Measurements from ENCODE around the gene DENND1A.

Gene DENND1A

GRCh38 chr9:123957168-123957721, 27.3 kb upstream of the DENND1A start:
- no peak for TF ChIP-seq EZH2phosphoT487 (conservative IDR thresholded peaks at IDR 0.05; ENCODE audit: low read length)
- no peak for TF ChIP-seq CTCF (IDR thresholded peaks at IDR 0.05; ENCODE audit: insufficient read depth, low read length, poor library complexity, severe bottlenecking)
- H2AFZ ChIP-seq (ENCODE audit: low read depth, low read length, severe bottlenecking) = no peak overlapping the region
- no peaks in the 10 kb centered on the region for H3K9me2 ChIP-seq (replicated peaks; ENCODE audit: insufficient read depth, low read length)
- H3K27ac ChIP-seq (ENCODE audit: low read depth, low read length) = no peak overlapping the region
- no peaks in the 10 kb centered on the region for H3K36me3 ChIP-seq (ENCODE audit: low read length)
- H3K9ac ChIP-seq (ENCODE audit: low read length) = no peak overlapping the region
- H3K9me3 ChIP-seq (ENCODE audit: insufficient read depth, low read length) = no peaks in the 10 kb centered on the region
- no peaks in the 10 kb centered on the region for H3K27me3 ChIP-seq (ENCODE audit: low read length)
- H3K4me3 ChIP-seq (ENCODE audit: insufficient read depth, low read length, poor library complexity, severe bottlenecking) = no peak overlapping the region
- no peak overlapping the region for H3K4me2 ChIP-seq (ENCODE audit: low read depth, low read length, poor library complexity, severe bottlenecking)
- H3K79me2 ChIP-seq (ENCODE audit: insufficient read depth, low read length) = no peaks in the 10 kb centered on the region
- H3F3A ChIP-seq (ENCODE audit: insufficient read depth) = no peaks in the 10 kb centered on the region
- H4K20me1 ChIP-seq (ENCODE audit: low read depth, low read length) = no peaks in the 10 kb centered on the region

GRCh38 chr9:123955637-123956036, 25.7 kb upstream of the DENND1A start:
- Histone ChIP-seq H3K9me2 (replicated peaks; ENCODE audit: insufficient read depth, low read length) (no peaks in the 10 kb centered on the region), H3F3A (ENCODE audit: insufficient read depth) (no peaks in the 10 kb centered on the region), H3K27ac (ENCODE audit: low read depth, low read length) (no peak overlapping the region), H3K4me2 (ENCODE audit: low read depth, low read length, poor library complexity, severe bottlenecking) (no peak overlapping the region), H2AFZ (ENCODE audit: low read depth, low read length, severe bottlenecking) (no peak overlapping the region), H3K36me3 (ENCODE audit: low read length) (no peaks in the 10 kb centered on the region), H4K20me1 (ENCODE audit: low read depth, low read length) (no peaks in the 10 kb centered on the region), H3K4me3 (ENCODE audit: insufficient read depth, low read length, poor library complexity, severe bottlenecking) (no peak overlapping the region), H3K79me2 (ENCODE audit: insufficient read depth, low read length) (no peaks in the 10 kb centered on the region), H3K9me3 (ENCODE audit: insufficient read depth, low read length) (no peaks in the 10 kb centered on the region), H3K27me3 (ENCODE audit: low read length) (no peaks in the 10 kb centered on the region), H3K9ac (ENCODE audit: low read length) (no peak overlapping the region)
- TF ChIP-seq EZH2phosphoT487 (conservative IDR thresholded peaks at IDR 0.05; ENCODE audit: low read length) = no peak
- no peak for TF ChIP-seq CTCF (IDR thresholded peaks at IDR 0.05; ENCODE audit: insufficient read depth, low read length, poor library complexity, severe bottlenecking)

GRCh38 chr9:123954518-123955280, 24.8 kb upstream of the DENND1A start:
- Histone ChIP-seq H3K27me3 (ENCODE audit: low read length) (no peaks in the 10 kb centered on the region), H2AFZ (ENCODE audit: low read depth, low read length, severe bottlenecking) (no peak overlapping the region), H3K9ac (ENCODE audit: low read length) (no peak overlapping the region), H3K9me3 (ENCODE audit: insufficient read depth, low read length) (no peaks in the 10 kb centered on the region), H4K20me1 (ENCODE audit: low read depth, low read length) (no peaks in the 10 kb centered on the region), H3F3A (ENCODE audit: insufficient read depth) (no peaks in the 10 kb centered on the region), H3K79me2 (ENCODE audit: insufficient read depth, low read length) (no peaks in the 10 kb centered on the region), H3K4me2 (ENCODE audit: low read depth, low read length, poor library complexity, severe bottlenecking) (no peak overlapping the region), H3K9me2 (replicated peaks; ENCODE audit: insufficient read depth, low read length) (no peaks in the 10 kb centered on the region), H3K4me3 (ENCODE audit: insufficient read depth, low read length, poor library complexity, severe bottlenecking) (no peak overlapping the region), H3K36me3 (ENCODE audit: low read length) (no peaks in the 10 kb centered on the region), H3K27ac (ENCODE audit: low read depth, low read length) (no peak overlapping the region)
- no peak for TF ChIP-seq EZH2phosphoT487 (conservative IDR thresholded peaks at IDR 0.05; ENCODE audit: low read length)
- no peak for TF ChIP-seq CTCF (IDR thresholded peaks at IDR 0.05; ENCODE audit: insufficient read depth, low read length, poor library complexity, severe bottlenecking)

Data from SU-DHL-6 (cell line).